Tibial artery (tissue), 4 donors: ENCODE measurements around the gene ROR2.

Source experiments
- DNase-seq, 2 donors: peaks; one replicate each; pipeline ENCODE4 v3.0.0-alpha.2; 2019
- H3K27ac ChIP-seq, 2 donors: fragments of 200-600 bp; sonication (generic) in 1 of 2; 1 replicate in 1 of 2; 2 replicates in 1 of 2; pipeline ENCODE4 v1.5.1; 2018 to 2019; ENCODE audit warnings: mild to moderate bottlenecking in 1 of 2
- H3K27me3 ChIP-seq, 2 donors: fragments of 200-600 bp; sonication (generic) in 1 of 2; one replicate each; pipeline versions ENCODE4 v1.5.1 to v1.6.0; 2016 to 2019
- H3K36me3 ChIP-seq, 3 donors: fragments of 200-600 bp; sonication (generic) in 2 of 3; one replicate each; pipeline ENCODE4 v1.5.1; 2016 to 2019; ENCODE audit warnings: mild to moderate bottlenecking in 2 of 3
- H3K4me1 ChIP-seq, 4 donors: fragments of 200-600 bp; sonication (generic) in 2 of 4; 1 replicate in 3 of 4; 2 replicates in 1 of 4; pipeline ENCODE4 v1.5.1; 2016 to 2019
- H3K4me3 ChIP-seq, 2 donors: fragments of 200-600 bp; sonication (generic) in 1 of 2; 1 replicate in 1 of 2; 2 replicates in 1 of 2; pipeline ENCODE4 v1.5.1; 2018 to 2019; ENCODE audit warnings: mild to moderate bottlenecking in 2 of 2
- H3K9me3 ChIP-seq, 3 donors: fragments of 200-600 bp; sonication (generic) in 1 of 3; one replicate each; pipeline ENCODE4 v1.5.1; 2016 to 2019
- CTCF ChIP-seq, 2 experiments: fragments of 200-600 bp in 1 of 2; fragments of 450-650 bp in 1 of 2; IDR thresholded peaks; one replicate each; pipeline ENCODE4 v1.5.1; 2017 to 2019; ENCODE audit warnings: antibody characterized with exemption in 2 of 2, mild to moderate bottlenecking in 1 of 2, moderate library complexity in 1 of 2
- intact Hi-C: fragments of 100-400 bp; cut with DNase I; formaldehyde crosslinking; loops from one replicate; pipeline ENCODE4 v1.15.0; 2023; ENCODE audit warnings: low total_unique reads

The ROR2 gene

GRCh38 chr9:91724068-91724440 is 226.0 kb downstream of the ROR2 start:
- H3K9me3 ChIP-seq = no peaks in the 10 kb centered on the region
- no peak overlapping the region for H3K4me3 ChIP-seq
- no peak overlapping the region for H3K27ac ChIP-seq
- no peak for DNase-seq
- H3K27me3 ChIP-seq = peaks cover 0 to 6% of the 10 kb centered on the region in 2 donors
- H3K36me3 ChIP-seq = peaks cover 0 to 10% (median 0%) of the 10 kb centered on the region in 3 donors
- no peak for TF ChIP-seq CTCF (IDR thresholded peaks at IDR 0.05)
- intact Hi-C loops = no loop called here
- no peaks in the 10 kb centered on the region for H3K4me1 ChIP-seq

- DNase-seq = no peak
- TF ChIP-seq CTCF (IDR thresholded peaks at IDR 0.05) = no peak
- H3K9me3 ChIP-seq = no peaks in the 10 kb centered on the region
- H3K4me1 ChIP-seq = no peaks in the 10 kb centered on the region
- H3K27me3 ChIP-seq = peaks cover 0 to 11% of the 10 kb centered on the region in 2 donors
- H3K36me3 ChIP-seq = peaks cover 0 to 10% (median 0%) of the 10 kb centered on the region in 3 donors
- H3K4me3 ChIP-seq = no peak overlapping the region
- no peak overlapping the region for H3K27ac ChIP-seq
- intact Hi-C loops = no loop called here
Observed at GRCh38 chr9:91723420-91724067, 226.5 kb downstream of the ROR2 start.

GRCh38 chr9:91720751-91721705 is 229.0 kb downstream of the ROR2 start:
- TF ChIP-seq CTCF (IDR thresholded peaks at IDR 0.05) = no peak
- Histone ChIP-seq H3K27ac (no peak overlapping the region), H3K9me3 (peaks cover 0 to 7% (median 5%) of the 10 kb centered on the region in 3 donors), H3K4me3 (no peak overlapping the region), H3K36me3 (peaks cover 0 to 10% (median 0%) of the 10 kb centered on the region in 3 donors), H3K27me3 (peaks cover 0 to 21% of the 10 kb centered on the region in 2 donors), H3K4me1 (no peaks in the 10 kb centered on the region)
- DNase-seq = no peak
- intact Hi-C loops = no loop called here

GRCh38 chr9:91720313-91720712 is 229.7 kb downstream of the ROR2 start:
- no peak for TF ChIP-seq CTCF (IDR thresholded peaks at IDR 0.05)
- intact Hi-C loops = no loop called here
- DNase-seq = no peak
- peaks cover 0 to 27% of the 10 kb centered on the region in 2 donors for H3K27me3 ChIP-seq
- no peaks in the 10 kb centered on the region for H3K4me1 ChIP-seq
- H3K4me3 ChIP-seq = no peak overlapping the region
- no peak overlapping the region for H3K27ac ChIP-seq
- peaks cover 0 to 7% (median 5%) of the 10 kb centered on the region in 3 donors for H3K9me3 ChIP-seq
- H3K36me3 ChIP-seq = peaks cover 0 to 10% (median 0%) of the 10 kb centered on the region in 3 donors

- Histone ChIP-seq H3K36me3 (no peaks in the 10 kb centered on the region), H3K9me3 (peaks cover 0 to 7% (median 5%) of the 10 kb centered on the region in 3 donors), H3K4me1 (no peaks in the 10 kb centered on the region), H3K4me3 (no peak overlapping the region), H3K27ac (no peak overlapping the region), H3K27me3 (peaks cover 0 to 36% of the 10 kb centered on the region in 2 donors)
- no peak for DNase-seq
- TF ChIP-seq CTCF (IDR thresholded peaks at IDR 0.05) = no peak
- intact Hi-C loops = no loop called here
Observed at GRCh38 chr9:91718071-91718470, 232.0 kb downstream of the ROR2 start.
